ENCODE results near the gene ARHGEF17. TPM values are rescaled to one million over a fixed set of nuclear protein-coding genes. Genes with fewer than 3 reads are reported as not detected.
A peak's percentile ranks its signal among the peaks of the same experiment; 100 is the strongest.

ARHGEF17 gene
- total RNA-seq, 2 donors from 2014 or later, result 0.06 to 0.42 TPM

DNA sequence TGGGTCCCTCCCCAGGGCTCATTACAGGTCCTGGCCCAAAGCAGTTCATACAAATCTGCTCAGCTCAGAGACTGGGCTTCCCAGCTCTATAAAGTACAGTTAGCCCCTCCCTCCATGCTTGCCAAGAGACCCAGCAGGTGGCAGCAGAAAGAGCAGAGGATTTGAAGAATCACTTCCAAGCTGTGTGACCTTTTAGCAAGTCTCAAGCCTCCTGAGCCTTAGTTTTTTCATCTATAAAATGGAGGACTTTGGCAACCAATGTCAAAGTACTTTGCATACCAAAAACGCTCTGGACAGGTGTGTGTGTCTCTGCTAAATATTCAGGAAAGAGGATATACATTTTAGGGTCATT, 94.7 kb downstream of the ARHGEF17 start:
- no peaks in the 10 kb centered on the region for H3K4me1 Mint-ChIP-seq
- H3K9me3 Mint-ChIP-seq, result no peaks in the 10 kb centered on the region
- H3K4me3 Mint-ChIP-seq, result no peak overlapping the region
- H3K27ac Mint-ChIP-seq, result peak overlapping the region; percentile 54
- H3K36me3 Mint-ChIP-seq (ENCODE audit: low read depth), result peaks cover 40% of the 10 kb centered on the region
- H3K27me3 Mint-ChIP-seq, result no peaks in the 10 kb centered on the region
- ATAC-seq (replicated peaks), result no peak

DNA sequence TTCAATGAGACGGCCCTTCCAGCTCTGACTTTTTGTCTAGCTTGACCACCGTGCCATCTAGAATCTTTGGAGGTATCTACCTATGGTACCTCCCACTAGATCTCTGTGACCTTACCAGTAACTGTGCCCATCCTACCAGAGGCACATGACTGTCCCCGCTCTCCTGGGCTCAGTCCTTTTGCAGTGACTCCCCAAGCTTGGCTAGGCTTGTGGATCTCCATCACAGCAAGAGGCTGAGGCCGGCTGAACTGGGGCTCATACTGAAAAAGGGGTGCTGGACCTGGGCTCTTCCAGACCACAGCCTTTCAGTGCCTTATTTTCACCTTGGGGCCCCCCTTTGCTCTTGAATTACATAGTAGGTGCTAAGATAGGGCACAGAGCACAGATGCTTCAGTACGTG, 95.5 kb downstream of the ARHGEF17 start:
- H3K27ac Mint-ChIP-seq, result peak overlapping the region; percentile 54
- ATAC-seq (replicated peaks), result no peak
- H3K36me3 Mint-ChIP-seq (ENCODE audit: low read depth), result peaks cover 41% of the 10 kb centered on the region
- no peak overlapping the region for H3K4me3 Mint-ChIP-seq
- H3K4me1 Mint-ChIP-seq, result no peaks in the 10 kb centered on the region
- H3K9me3 Mint-ChIP-seq, result no peaks in the 10 kb centered on the region
- H3K27me3 Mint-ChIP-seq, result no peaks in the 10 kb centered on the region

DNA sequence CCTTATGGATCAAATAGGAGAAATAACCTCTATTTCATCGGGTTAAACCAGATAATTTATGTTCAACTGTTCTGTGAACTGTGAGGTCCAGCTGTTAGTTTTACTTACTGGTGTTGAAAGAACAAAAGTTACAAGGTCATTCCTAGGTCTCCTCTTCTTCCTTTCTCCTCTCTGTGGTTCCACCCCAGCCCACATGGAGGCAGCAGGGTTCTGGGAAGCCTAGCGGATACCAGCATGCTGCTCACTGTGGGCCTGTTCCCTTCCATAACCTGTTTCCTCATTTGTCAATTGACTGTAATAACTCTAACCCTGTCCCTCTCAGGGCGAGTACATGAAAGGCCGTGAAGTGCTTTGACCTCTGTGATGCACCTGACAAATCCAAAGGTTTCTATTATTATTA, 96.0 kb downstream of the ARHGEF17 start:
- Mint-ChIP-seq H3K4me1 (no peaks in the 10 kb centered on the region), H3K4me3 (no peak overlapping the region), H3K27me3 (no peaks in the 10 kb centered on the region), H3K36me3 (ENCODE audit: low read depth) (peaks cover 45% of the 10 kb centered on the region), H3K9me3 (no peaks in the 10 kb centered on the region), H3K27ac (peak overlapping the region; percentile 54)
- ATAC-seq (replicated peaks), result no peak

DNA sequence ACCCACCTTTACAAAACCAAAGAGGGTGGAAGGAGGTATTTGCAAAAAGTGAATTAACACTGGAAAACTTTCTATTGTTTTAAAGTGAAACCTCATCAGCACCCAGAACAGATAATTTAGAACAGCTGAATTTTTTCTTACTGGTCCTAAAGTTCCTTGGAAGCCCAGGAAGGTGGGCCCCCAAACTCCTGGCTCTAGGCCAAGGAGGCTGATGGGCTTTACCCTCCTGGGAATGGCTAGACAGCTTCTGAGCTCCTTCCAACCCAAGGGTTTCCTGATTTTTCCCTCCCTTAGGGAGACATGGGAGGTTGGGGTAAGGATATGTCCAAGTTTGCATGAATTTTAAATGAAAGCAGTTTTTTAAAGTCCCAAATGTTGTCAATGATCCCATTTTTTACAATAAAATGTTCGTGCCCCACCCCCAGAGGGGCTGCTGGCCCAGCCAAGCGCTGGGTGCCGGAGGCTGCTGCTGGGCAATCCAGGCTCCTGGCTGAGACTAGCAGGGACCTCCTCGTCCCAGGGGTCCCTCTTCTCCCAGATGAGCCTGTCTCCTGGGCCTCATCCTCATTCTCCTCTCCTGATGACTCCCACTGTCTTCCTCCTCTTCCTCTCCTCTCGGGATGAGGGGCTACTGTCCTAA, 96.5 kb downstream of the ARHGEF17 start:
- peaks cover 45% of the 10 kb centered on the region for H3K36me3 Mint-ChIP-seq (ENCODE audit: low read depth)
- ATAC-seq (replicated peaks), result no peak
- no peaks in the 10 kb centered on the region for H3K4me1 Mint-ChIP-seq
- no peaks in the 10 kb centered on the region for H3K27me3 Mint-ChIP-seq
- no peaks in the 10 kb centered on the region for H3K9me3 Mint-ChIP-seq
- no peak overlapping the region for H3K4me3 Mint-ChIP-seq
- H3K27ac Mint-ChIP-seq, result no peak overlapping the region

DNA sequence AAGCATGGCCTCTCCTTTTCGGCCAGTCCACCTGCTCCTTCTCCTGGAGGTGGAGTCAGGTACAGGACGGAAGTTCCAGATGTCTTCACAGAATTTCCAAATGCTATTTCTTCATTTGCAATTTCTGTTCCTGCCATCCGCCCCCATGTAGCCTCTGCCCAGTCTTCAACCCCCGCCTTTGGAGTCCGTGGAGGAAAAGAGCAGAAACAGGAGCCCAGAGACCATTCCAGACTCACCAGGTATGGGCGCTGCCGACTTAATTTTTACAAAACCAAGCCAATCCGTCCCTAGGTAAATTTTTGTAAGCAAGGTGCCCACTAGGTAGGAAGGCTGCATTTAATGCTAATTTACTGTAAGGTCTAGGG, 97.1 kb downstream of the ARHGEF17 start:
- ATAC-seq (replicated peaks), result no peak
- Mint-ChIP-seq H3K36me3 (ENCODE audit: low read depth) (peaks cover 49% of the 10 kb centered on the region), H3K9me3 (no peaks in the 10 kb centered on the region), H3K4me1 (no peaks in the 10 kb centered on the region), H3K27me3 (no peaks in the 10 kb centered on the region), H3K4me3 (no peak overlapping the region), H3K27ac (no peak overlapping the region)

DNA sequence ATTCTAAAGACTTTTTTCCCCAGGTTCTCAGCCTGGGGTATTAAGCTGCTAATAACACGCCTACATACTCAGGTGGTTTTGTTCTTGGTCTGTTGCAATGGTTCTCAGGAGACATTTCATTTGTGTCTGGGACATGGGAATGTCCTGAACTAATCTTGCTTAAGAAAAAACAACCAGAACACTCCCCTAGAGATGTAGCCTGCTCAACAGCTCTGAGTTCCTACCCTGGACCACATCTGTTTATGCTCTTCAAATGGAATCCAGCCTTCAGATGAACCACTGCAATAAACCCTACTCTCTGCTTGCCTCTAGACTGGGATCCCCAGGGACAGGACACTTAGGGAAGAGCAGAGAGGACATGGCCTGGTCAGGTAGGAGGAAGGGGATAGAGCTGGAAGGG, 98.1 kb downstream of the ARHGEF17 start:
- H3K4me1 Mint-ChIP-seq, result no peaks in the 10 kb centered on the region
- no peaks in the 10 kb centered on the region for H3K9me3 Mint-ChIP-seq
- ATAC-seq (replicated peaks), result no peak
- H3K27me3 Mint-ChIP-seq, result no peaks in the 10 kb centered on the region
- H3K4me3 Mint-ChIP-seq, result no peak overlapping the region
- H3K36me3 Mint-ChIP-seq (ENCODE audit: low read depth), result peaks cover 57% of the 10 kb centered on the region
- H3K27ac Mint-ChIP-seq, result no peak overlapping the region

DNA sequence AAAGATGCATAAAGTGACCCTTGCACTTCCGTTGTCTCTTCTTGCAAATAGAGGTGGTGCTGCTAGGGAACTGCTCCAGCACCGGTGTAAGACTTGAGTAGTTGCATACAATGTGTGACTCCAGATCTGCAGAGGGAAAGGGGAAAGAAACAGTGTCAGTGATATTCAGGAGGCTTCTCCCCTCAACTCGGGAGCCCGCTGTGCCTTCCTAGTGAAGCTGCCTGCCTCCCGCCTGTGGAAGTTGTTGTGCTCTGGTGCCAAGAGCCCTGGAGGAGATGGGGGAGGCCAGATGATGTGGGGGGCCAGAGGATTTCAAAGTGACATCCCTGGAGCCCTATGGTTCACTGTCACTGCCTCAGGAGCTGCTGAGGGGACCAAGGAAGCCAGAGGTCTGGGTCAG, 98.5 kb downstream of the ARHGEF17 start:
- no peak for ATAC-seq (replicated peaks)
- H3K4me1 Mint-ChIP-seq, result no peaks in the 10 kb centered on the region
- H3K4me3 Mint-ChIP-seq, result no peak overlapping the region
- H3K9me3 Mint-ChIP-seq, result no peaks in the 10 kb centered on the region
- H3K36me3 Mint-ChIP-seq (ENCODE audit: low read depth), result peaks cover 54% of the 10 kb centered on the region
- no peaks in the 10 kb centered on the region for H3K27me3 Mint-ChIP-seq
- no peak overlapping the region for H3K27ac Mint-ChIP-seq

DNA sequence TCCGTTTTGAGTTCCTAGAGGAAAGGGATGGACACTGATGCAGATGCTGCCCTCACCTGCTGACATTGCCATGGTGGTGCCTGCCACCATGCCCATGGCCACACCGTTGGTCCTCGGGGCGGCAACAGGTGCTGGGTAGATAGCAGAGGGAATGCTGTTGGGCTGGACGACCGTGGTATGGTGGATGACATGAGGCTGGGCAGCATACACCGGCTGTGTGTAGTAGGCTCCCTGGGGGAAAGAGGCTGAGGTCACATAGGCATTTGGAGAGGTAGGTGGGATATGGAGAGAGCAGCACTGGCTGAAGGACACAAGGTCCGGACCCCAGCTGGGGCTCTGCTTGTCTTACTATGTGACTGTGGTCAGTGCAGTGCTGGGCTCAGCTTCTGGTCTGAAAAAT, 101.4 kb downstream of the ARHGEF17 start:
- H3K27ac Mint-ChIP-seq, result no peak overlapping the region

DNA sequence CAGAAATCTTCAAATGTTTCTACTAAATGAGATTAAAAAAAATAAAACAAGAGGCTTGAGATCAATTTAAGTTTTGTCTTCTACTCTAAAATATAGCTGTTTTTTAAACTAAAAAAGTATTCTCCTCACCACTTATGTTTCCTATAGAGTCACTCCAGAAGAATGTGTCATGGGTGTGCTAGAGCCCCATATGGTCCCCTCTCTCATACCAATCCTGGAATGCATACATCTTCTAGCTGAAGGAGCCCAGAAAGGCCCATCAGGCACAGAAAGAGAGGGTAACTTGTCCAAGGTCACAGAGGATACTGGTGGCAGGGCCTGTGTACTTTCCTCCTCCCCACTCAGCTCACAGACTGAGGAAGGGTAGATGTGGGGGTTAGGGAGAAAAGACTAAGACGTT, 102.6 kb downstream of the ARHGEF17 start:
- no peak overlapping the region for H3K27ac Mint-ChIP-seq
- H3K4me3 Mint-ChIP-seq, result no peak overlapping the region
- no peaks in the 10 kb centered on the region for H3K4me1 Mint-ChIP-seq
- no peaks in the 10 kb centered on the region for H3K27me3 Mint-ChIP-seq
- no peak for ATAC-seq (replicated peaks)
- no peaks in the 10 kb centered on the region for H3K9me3 Mint-ChIP-seq
- H3K36me3 Mint-ChIP-seq (ENCODE audit: low read depth), result peaks cover 46% of the 10 kb centered on the region

More for the DNA sequence above, 101.4 kb downstream of the ARHGEF17 start:
- Mint-ChIP-seq H3K4me3 (no peak overlapping the region), H3K27me3 (no peaks in the 10 kb centered on the region), H3K9me3 (no peaks in the 10 kb centered on the region), H3K36me3 (ENCODE audit: low read depth) (peaks cover 54% of the 10 kb centered on the region), H3K4me1 (no peaks in the 10 kb centered on the region)
- no peak for ATAC-seq (replicated peaks)

DNA sequence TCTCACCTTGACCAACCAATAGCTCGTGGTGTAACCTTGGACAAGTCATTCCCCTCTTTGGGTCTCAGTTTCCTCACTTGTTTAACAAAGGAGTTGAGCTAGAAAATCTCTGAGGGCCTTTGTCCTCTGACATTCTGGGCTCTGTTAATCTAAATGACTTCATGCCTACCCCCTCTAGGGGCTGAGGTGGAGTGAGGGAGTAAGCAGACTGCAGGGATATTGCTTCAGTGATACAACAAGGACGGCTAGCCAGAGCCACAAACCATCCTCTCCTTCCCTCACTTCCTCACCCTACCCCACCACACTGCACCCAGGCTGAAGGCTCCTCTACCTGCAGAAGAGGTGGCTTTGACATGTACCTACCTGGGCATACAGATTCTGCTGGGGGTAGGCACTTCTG, 103.0 kb downstream of the ARHGEF17 start:
- Mint-ChIP-seq H3K9me3 (no peaks in the 10 kb centered on the region), H3K4me1 (no peaks in the 10 kb centered on the region)

DNA sequence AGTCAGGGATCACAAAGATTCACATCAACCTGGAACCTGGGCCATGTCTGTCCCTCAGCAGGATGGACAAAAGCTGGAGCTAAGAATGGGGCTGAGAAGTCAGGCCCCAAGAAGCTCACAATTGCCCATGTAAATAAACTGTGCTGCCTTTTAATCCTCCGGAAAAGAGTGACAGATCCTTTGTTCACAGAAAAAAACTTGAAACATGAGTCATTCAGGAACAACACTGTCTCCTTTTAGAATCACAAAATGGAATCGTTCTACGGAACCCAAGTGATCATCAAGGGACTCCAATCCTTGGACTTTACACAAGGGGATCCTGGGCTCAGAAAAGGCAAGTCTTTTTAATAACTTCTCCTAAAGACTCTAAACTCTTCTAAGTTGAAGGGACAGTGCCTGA, 104.2 kb downstream of the ARHGEF17 start:
- Mint-ChIP-seq H3K27me3 (no peaks in the 10 kb centered on the region), H3K27ac (peak overlapping the region; percentile 33), H3K4me3 (no peak overlapping the region), H3K4me1 (no peaks in the 10 kb centered on the region), H3K9me3 (no peaks in the 10 kb centered on the region), H3K36me3 (ENCODE audit: low read depth) (peaks cover 35% of the 10 kb centered on the region)
- no peak for ATAC-seq (replicated peaks)

More for the DNA sequence above, 103.0 kb downstream of the ARHGEF17 start:
- no peak overlapping the region for H3K4me3 Mint-ChIP-seq
- H3K27ac Mint-ChIP-seq, result no peak overlapping the region
- no peaks in the 10 kb centered on the region for H3K27me3 Mint-ChIP-seq
- peaks cover 44% of the 10 kb centered on the region for H3K36me3 Mint-ChIP-seq (ENCODE audit: low read depth)
- no peak for ATAC-seq (replicated peaks)

DNA sequence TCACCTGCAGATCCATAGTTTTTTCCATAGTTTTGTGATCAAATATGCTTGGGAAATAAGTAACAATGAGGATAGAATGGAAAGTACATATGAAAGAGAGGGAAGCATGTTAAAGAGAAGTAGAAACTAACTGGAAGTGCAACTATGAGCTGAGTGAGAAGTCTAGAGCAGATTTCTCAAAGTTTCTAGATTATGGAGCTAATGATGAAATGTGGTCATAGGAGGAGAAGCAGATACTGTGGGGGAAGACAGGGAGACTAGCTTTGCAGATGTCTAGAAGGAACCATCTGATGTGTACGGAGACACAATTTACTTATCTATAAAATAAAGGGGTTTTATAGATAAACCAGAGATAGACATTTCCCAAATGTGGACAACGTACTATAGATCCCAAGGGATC, 105.2 kb downstream of the ARHGEF17 start:
- no peak overlapping the region for H3K27ac Mint-ChIP-seq
- no peaks in the 10 kb centered on the region for H3K9me3 Mint-ChIP-seq
- no peaks in the 10 kb centered on the region for H3K4me1 Mint-ChIP-seq
- ATAC-seq (replicated peaks), result no peak
- peaks cover 33% of the 10 kb centered on the region for H3K36me3 Mint-ChIP-seq (ENCODE audit: low read depth)
- H3K27me3 Mint-ChIP-seq, result no peaks in the 10 kb centered on the region
- H3K4me3 Mint-ChIP-seq, result no peak overlapping the region

DNA sequence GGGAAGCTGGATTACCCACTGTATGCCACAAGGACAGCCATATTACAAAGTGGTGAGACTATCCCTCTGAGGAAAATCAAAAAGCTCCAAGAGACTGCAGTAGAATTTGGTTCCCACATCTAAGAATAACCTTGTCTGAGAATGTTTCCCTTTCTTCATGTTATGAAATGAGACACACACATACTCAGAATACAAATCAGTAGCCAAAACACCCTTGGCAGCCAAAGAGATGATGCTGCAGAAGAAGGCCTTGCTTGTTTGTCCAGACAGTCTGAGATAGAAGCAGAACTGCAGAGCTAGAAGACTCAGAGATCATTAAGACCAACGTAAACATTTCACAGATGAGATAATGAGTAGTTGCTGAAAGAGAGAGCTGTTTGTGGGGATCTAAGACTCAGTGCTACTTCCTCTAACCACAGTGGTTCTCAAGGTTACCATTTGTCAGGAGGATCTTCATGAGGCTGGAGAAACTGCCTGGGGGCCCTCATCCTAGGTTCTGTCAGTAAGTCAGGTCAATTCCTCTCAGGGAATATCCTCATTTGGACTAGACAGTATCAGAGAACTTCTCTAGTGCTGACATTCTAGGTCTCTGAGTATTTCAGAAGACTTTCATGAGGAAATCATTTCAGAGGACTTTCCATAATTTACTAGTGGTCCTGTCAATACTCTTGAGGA, 107.0 kb downstream of the ARHGEF17 start:
- Mint-ChIP-seq H3K9me3 (no peaks in the 10 kb centered on the region), H3K4me1 (no peaks in the 10 kb centered on the region), H3K27me3 (no peaks in the 10 kb centered on the region), H3K27ac (no peak overlapping the region), H3K4me3 (no peak overlapping the region), H3K36me3 (ENCODE audit: low read depth) (peaks cover 33% of the 10 kb centered on the region)
- peak; percentile 38 for ATAC-seq (replicated peaks)

DNA sequence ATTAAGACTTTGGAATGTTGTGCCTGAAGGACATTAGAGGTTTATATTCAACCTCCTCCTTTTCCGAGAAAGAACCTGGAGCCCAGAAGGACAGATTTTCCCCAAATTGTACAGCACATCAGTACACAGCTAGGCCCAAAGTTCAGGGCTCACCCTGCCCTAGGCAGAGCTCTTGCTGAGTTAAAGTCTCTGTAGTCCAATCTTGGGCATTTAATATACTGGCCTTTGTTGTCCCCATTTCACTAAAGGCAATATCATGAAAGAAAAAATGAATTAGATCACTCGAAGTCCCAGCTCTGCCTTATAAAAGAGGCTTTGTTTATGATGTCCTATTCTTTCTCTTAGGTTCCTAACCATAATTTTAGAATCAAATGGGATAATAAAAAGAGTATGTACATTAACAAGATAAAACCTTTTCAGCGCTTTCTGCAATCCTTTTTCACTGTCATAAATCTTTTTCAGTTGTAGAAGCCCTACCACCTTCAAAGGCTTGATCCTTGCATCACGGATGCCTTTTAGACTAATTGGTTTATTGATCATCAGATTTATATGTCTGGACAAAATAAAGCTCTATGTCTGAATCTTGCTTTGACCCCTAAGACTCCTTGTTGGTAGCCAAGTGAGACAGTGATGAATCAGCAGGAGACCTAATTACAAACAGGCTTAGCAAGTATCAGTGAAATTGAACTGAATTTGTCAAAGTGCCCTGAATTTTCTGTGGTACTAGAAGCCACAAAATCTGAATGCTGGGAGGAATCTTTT, 108.0 kb downstream of the ARHGEF17 start:
- no peaks in the 10 kb centered on the region for H3K4me1 Mint-ChIP-seq
- H3K27me3 Mint-ChIP-seq, result no peaks in the 10 kb centered on the region
- H3K9me3 Mint-ChIP-seq, result no peaks in the 10 kb centered on the region
- H3K27ac Mint-ChIP-seq, result no peak overlapping the region
- ATAC-seq (replicated peaks), result no peak
- H3K36me3 Mint-ChIP-seq (ENCODE audit: low read depth), result peaks cover 30% of the 10 kb centered on the region
- H3K4me3 Mint-ChIP-seq, result no peak overlapping the region

DNA sequence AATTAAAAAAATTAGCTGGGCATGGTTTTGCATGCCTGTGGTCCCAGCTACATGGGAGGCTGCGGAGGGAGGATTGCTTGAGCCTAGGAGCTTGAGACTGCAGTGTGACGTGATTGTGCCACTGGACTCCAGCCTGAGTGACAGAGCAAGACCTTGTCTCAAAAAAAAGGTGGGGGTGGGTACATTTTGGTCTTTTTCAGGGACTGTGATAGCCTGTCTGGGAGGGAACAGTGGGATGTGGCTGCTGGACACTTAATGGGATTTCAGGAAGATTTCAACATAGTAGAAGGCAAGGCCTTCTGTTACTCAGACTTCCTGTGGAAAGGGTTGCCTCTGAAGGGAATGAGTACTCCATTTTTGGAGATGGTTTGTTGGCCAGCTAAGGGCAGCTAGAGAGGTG, 108.7 kb downstream of the ARHGEF17 start:
- H3K4me3 Mint-ChIP-seq, result no peak overlapping the region

More for the DNA sequence above, 108.7 kb downstream of the ARHGEF17 start:
- no peaks in the 10 kb centered on the region for H3K9me3 Mint-ChIP-seq
- no peak for ATAC-seq (replicated peaks)
- no peaks in the 10 kb centered on the region for H3K4me1 Mint-ChIP-seq
- no peaks in the 10 kb centered on the region for H3K27me3 Mint-ChIP-seq
- H3K27ac Mint-ChIP-seq, result no peak overlapping the region
- peaks cover 30% of the 10 kb centered on the region for H3K36me3 Mint-ChIP-seq (ENCODE audit: low read depth)
